Jurkat, Clone E6-1 (cell line): ENCODE measurements around the gene CCDC102B.
"Not testable (repeated sequence)": the region's sequence is repeated elsewhere in the genome, so short reads cannot be mapped to it uniquely, and the experiment has no call there.

ENCODE experiments used
- DNase-seq: peaks from one replicate; pipeline ENCODE4 v3.0.0-alpha.2; 2011; ENCODE audit warnings: low read depth, low spot score
- H3K4me3 ChIP-seq: 2 replicates; pipeline ENCODE4 v1.5.1; 2011; ENCODE audit warnings: mild to moderate bottlenecking, low read length, control low read depth, moderate library complexity

Gene CCDC102B

GRCh38 chr18:68874361-68874760 is 76.5 kb downstream of the CCDC102B start:
- H3K4me3 ChIP-seq, result no peak overlapping the region
- no peak for DNase-seq

DNA sequence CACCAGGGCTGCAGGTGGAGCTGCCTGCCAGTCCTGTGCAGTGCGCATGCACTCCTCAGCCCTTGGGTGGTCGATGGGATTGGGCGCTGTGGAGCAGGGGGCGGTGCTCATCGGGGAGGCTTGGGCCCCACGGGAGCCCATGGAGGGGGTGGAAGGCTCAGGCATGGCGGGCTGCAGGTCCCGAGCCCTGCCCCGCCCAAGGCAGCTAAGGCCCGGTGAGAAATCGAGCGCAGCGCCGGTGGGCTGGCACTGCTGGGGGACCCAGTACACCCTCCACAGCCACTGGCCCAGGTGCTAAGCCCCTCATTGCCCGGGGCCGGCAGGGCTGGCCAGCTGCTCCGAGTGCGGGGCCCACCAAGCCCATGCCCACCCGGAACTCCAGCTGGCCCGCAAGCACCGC is 82.1 kb downstream of the CCDC102B start:
- H3K4me3 ChIP-seq, result not testable (repeated sequence)

GRCh38 chr18:68887410-68887809 is 89.5 kb downstream of the CCDC102B start:
- DNase-seq, result no peak
- H3K4me3 ChIP-seq, result no peak overlapping the region

More for the DNA sequence above, 82.1 kb downstream of the CCDC102B start:
- DNase-seq, result not testable (repeated sequence)

GRCh38 chr18:68893354-68893753 is 95.5 kb downstream of the CCDC102B start:
- no peak overlapping the region for H3K4me3 ChIP-seq
- no peak for DNase-seq

GRCh38 chr18:68897286-68897685 is 99.4 kb downstream of the CCDC102B start:
- DNase-seq, result no peak
- no peak overlapping the region for H3K4me3 ChIP-seq

DNA sequence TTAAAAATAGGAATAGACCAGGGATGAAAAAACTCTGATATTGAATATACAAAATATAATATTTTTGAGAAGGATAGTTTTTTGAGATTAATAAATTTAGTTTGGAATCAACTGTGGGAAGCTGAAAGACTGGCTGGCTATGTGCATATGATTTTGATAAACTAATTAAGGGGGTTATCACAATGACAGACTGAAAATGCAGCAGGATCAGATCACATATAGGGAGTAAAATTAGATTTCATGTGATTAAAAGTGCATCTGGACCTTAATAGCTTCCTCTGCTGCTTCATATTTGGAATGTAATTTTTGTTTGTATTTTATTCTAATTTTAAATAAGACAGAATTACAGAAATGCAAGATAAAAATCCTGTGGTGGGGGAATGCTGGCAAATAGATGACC is 111.7 kb downstream of the CCDC102B start:
- H3K4me3 ChIP-seq, result no peak overlapping the region

DNA sequence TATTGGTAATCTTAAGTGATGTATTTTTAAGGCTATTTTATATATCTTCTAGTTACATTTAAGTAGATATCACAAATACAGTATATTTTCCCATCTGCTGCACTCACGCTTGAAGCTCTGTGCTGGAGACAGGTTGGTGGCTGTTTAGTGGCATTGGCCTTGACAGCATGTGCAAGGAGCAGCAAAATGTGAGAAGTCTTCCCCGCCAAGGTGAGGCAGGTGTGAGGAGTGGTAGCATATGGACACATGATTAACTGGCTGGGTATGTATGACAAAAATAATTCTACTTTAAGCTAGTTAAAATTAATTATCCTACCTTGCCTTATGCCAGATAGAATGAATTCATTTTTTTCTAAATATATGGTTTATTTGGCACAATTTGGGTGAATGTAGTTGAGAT is 117.2 kb downstream of the CCDC102B start:
- H3K4me3 ChIP-seq, result no peak overlapping the region
- no peak for DNase-seq

More for the DNA sequence above, 111.7 kb downstream of the CCDC102B start:
- no peak for DNase-seq

GRCh38 chr18:68916734-68917133 is 118.9 kb downstream of the CCDC102B start:
- DNase-seq, result no peak
- no peak overlapping the region for H3K4me3 ChIP-seq

DNA sequence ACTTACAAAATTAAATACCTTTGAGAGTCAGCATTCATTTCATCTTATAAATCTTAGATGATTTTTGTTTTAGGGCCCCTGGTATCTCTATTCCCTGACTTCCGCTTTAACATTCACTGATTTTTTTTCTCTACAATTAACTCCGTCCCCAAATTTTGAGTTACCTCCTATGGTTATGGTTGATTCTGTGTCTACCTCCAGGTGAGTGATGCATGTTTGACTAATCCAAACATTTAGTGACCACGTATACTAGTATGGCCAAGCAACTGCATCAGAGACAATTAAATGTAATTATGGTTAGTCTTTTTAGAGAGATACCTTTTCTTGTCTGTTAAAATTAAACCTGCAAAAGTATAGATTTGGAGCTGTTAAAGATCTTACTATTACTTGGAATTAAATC is 120.3 kb downstream of the CCDC102B start:
- no peak for DNase-seq
- no peak overlapping the region for H3K4me3 ChIP-seq

GRCh38 chr18:68919900-68920299 is 122.0 kb downstream of the CCDC102B start:
- no peak for DNase-seq
- no peak overlapping the region for H3K4me3 ChIP-seq

- no peak overlapping the region for H3K4me3 ChIP-seq
- DNase-seq, result no peak
Observed at GRCh38 chr18:68922392-68922791, 124.5 kb downstream of the CCDC102B start.

DNA sequence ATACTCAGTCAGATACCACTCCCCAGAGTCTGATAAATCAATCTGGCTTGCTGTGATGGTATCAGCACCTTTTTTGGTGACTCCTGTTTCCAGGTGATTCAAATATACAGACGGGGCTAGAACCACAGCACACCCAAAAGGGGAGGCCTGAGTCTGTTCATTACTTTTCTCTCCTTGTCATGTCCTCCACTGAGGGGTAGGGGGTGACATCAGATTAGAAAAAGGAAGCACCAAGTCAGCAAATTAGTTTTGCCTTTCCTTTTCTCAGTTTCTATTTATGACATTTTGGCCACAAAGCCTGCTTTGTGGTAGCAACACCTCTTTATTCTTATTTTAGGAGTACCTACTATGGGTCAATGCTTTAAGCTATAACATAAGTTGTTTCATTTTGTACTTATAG is 127.4 kb downstream of the CCDC102B start:
- DNase-seq, result no peak
- H3K4me3 ChIP-seq, result no peak overlapping the region

DNA sequence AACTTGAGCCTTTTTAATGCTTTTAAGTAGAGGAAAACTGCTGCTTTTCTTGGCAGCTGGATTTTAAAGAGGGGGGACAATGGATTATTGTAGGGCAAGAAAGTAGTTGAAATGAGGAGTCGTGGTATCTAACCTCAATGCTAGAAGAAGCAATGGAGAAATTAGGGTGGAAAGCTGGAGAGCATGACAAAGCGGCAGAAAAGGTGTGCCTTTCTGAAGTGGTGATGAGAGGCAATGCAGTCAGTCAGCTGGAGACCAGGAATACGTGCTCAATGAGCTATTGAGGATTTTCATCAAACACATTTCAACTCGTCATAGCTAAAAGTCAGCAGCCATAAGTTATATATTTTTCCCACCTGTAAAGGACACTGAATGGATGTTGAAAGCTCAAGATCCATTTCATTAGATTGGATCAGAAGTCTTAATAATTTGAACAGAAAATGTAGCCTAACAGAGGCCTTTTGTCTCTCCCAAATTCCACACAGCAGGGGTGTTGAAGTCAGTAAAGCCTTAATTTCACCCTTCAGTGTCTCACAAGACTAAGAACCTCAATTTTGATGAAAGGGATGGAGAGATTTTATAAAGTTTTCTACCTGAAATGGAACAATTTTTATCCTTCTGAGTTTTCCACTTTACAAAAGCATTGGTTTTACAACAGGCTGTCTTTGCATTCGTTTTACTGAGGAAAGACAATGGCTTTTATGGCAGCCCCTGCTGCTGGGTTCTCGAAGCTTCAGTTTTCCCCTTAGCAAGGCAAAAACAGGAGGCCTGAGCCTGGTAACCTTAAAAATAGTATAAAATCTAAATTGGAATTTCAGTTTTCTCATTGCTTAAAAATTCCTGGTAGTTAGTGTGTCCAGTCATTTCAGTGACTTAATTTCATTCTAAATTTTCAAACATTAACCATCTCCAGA is 131.1 kb downstream of the CCDC102B start:
- DNase-seq, result no peak
- H3K4me3 ChIP-seq, result no peak overlapping the region

- H3K4me3 ChIP-seq, result no peak overlapping the region
- no peak for DNase-seq
Observed at GRCh38 chr18:68935686-68936085, 137.8 kb downstream of the CCDC102B start.

GRCh38 chr18:68937029-68937599 is 139.2 kb downstream of the CCDC102B start:
- no peak for DNase-seq
- no peak overlapping the region for H3K4me3 ChIP-seq

DNA sequence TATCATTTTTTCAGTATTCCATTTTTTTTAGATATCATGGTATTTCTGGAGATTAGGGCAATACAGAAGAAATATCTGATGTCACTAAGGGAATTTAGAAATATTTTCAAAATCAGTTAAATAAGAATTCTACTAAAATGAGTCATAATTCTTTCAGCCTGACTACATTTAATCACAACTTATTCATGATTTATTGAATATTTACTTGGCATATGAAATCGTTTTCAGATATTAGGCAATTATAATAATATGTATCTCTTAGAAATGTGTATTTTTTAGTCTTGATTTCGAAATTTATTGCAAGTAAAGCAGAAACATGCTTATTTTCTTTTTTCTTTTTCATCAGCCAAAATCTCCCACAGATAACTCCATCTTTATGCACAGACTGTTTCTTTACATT is 142.2 kb downstream of the CCDC102B start:
- DNase-seq, result no peak
- no peak overlapping the region for H3K4me3 ChIP-seq

DNA sequence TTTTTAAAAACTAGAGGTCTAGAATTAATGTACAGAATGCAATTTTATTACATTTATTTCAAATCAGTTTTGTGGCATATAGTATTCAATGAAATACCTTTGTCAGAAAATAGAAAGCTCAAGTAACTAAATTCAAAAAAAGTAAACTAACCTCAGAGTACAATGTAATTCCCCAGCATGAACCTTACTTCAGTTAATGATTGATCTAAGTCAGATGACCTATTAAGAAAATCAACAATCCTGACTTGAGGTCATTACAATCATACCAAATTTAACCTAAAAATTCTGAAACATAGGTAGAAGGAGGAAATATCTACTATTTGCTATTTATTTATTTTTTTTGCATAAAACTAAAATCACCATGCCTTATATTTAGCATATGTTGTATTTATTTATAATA is 142.9 kb downstream of the CCDC102B start:
- H3K4me3 ChIP-seq, result no peak overlapping the region
- DNase-seq, result no peak

- no peak overlapping the region for H3K4me3 ChIP-seq
- DNase-seq, result no peak
Observed at GRCh38 chr18:68942230-68942629, 144.3 kb downstream of the CCDC102B start.

DNA sequence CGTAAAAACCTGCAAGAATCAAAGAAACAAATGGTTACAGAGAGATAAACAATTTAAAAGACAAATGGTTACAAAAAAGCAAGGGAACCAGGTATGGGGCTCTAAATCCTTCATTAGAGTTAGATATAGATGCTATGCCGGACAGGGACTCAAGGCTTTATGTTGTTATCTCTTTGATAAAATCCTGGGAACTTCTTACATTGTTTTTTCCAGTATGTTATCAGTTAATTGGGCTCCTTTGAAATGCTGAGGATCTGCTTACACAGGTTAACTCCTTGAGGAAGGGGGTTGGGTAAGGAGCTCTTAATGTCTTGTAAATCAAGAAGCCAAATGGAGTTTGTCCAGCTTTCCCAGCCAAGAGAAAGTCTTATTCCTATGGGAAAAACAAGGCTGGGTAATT is 146.0 kb downstream of the CCDC102B start:
- not testable (repeated sequence) for DNase-seq, H3K4me3 ChIP-seq

DNA sequence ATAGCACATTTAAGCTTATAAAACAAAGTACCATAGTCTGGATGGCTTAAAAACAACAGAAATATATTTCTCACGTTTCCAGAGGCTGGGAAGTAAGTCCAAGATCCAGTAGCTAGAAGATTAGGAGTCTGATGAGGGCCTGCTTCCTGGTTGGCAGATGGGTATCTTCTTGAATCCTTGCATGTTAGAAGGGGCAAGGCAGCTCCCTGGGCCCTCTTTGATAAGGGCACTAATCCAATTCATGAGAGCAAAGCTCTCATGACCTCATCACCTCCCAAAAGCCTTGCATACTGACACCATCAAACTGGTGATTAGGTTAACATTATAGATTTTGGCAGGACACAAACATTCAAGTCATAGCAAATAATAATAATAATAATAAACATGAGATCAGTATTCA is 146.4 kb downstream of the CCDC102B start:
- no peak for DNase-seq
- no peak overlapping the region for H3K4me3 ChIP-seq

DNA sequence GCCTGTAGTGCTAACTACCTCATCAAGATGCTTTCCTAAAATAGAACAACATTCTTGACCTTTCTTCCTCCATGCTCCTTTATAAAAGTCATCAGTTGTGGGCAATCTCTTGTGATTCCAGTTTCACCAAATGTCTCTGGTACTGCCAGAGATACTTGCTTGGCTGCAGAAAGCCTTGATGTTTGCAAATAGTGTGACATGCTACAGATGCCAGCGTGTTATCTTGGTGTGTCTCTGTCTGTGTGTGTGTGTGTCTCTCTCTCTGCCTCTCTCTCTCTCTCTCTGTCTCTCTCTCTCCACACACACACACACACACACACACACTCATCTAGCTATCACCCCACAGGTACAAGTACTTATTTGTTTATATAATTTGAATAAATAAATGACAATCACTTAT is 146.9 kb downstream of the CCDC102B start:
- H3K4me3 ChIP-seq, result no peak overlapping the region
- DNase-seq, result no peak
